G401.6 (cell line): ENCODE results near the gene DLGAP5.

ENCODE experiments used
- FAIRE-seq: peaks from 2 replicates; lab custom pipeline; 2012; peaks lifted over from hg19 to GRCh38; lab: Jason Lieb, UNC

Gene DLGAP5

DNA sequence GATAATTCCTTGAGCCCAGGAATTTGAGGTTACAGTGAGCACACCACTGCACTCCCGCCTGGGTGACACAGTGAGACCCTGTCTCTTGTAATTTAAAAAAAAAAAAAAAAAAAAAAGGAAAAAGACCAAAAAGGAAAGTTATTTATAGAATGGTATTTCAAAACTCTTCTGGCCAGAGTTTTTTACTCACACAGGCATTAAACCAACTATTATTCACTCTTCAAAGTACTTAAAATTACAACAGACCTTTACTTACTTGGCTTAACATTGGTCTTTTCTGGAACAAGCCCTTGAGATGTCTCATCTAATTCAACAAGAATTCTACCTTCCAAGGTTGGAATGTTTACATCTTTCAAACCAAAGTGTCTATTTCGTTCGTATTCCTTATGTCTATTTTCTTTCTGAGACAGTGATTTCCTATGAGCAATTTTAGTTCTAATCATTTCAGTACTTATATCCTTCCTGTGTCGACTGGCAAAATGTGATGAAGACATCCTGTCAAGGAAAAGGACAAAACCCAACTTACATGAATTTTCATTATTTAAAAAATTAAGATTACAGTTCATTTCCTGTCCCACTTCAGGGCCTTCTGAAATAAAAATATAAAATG is 2.6 kb downstream of the DLGAP5 start:
- no peak for FAIRE-seq

DNA sequence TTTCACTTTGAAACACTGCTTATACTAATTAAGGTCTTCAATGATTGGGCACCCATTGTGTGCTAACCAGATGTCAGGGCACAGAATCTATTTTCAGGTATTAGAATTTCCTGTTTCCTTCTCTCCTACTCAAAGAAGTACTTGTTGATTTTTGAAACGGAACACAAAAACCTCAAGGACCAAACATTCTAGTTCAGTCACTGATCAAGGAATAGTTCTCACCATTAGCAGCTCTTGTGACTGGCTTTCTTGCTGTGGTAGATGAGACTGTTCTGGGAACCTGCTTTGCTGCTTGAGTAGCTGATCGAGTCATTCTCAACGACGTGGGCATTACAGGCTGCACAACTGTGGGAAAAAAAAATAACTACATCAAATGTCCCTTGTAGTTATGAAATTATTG is 11.0 kb downstream of the DLGAP5 start:
- no peak for FAIRE-seq

DNA sequence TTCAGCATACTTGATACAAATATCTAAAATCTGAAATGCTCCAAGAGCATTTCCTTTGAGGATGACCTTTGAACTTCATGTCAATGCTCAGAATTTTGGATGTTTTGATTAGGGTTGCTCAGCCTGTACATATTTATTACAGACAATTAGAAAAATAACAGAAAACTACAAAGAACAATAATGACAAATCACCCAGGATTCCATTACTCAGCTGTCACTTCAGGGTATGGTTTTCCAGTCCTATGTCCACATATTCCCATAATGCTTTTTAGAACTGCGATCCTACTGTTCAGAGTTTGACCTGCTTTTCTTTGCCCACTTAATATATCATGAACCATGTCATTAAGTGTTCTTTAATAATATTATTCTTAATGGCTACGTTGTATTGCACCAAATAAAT is 11.4 kb downstream of the DLGAP5 start:
- no peak for FAIRE-seq

DNA sequence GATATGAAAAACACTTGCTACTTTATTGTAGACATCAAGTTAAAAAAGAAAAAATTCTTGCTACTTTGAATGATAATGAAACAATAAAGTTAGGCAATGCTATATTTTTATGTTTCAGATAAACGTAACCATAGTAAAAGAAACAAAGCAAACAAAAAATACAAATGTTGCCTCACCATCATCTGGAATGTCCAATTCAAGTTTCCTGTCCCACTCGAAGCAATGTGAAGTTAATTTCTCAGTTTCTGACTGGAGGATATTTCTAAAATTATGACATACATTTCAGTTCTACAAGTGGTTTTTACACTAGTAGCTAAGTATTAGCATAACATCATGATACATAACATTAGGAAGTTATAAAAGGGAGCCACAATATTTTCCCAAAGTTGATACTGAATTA is 20.9 kb downstream of the DLGAP5 start:
- FAIRE-seq, result no peak

DNA sequence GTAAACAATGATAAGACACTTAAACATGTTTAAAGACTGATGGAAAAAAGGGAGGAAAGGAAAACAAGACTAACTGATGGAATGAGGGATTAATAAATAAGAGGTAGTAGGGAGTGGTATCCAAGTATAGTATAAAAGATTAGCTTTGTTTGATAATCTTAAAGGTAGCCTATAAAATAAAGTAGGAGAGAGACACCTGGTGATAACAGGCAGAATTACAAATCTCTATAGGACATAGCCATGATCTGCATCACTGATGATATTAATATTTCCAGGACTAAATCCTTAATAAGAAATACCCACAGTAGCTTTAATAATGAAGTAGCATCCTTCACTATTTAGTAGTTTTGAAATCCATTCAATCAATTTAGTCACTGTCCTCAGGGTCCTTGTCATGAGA is 30.4 kb downstream of the DLGAP5 start:
- FAIRE-seq, result peak; percentile 89

DNA sequence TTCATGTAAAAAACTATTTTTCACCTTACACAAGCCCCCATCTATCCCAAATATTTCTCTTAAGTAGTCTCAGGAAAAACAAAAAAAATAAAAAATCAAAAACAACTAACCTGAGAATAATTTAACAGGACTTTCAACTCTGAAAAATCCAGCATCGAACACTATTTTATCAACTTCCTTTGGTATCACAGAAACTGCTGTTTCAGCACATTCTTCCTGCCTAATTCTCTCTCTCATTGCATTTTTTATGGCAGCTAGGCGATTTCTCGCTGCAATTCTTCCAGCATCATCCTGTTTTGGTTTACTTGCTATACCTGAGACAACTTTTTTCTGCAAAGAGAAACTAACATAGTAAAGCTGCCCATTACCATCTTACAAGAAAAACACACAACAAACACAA is 33.0 kb downstream of the DLGAP5 start:
- FAIRE-seq, result no peak

DNA sequence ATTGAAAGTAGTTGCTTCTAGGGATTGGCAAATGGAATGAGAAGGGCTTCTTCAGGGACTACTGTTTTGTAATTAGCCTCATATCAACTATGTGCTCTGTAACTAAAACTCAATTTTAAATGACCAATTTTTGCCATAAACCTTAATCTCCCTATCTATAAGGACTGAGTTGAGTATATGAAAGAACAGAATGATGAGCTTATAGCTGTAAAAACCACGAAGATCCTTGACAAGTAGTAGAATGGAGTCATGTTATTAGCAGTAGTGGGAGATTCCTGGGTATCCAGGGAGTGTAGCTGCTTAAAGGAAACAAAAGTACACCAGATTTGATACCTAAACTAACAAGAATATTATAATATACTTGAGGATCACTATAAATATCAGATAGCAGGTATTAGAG is 34.3 kb downstream of the DLGAP5 start:
- no peak for FAIRE-seq

DNA sequence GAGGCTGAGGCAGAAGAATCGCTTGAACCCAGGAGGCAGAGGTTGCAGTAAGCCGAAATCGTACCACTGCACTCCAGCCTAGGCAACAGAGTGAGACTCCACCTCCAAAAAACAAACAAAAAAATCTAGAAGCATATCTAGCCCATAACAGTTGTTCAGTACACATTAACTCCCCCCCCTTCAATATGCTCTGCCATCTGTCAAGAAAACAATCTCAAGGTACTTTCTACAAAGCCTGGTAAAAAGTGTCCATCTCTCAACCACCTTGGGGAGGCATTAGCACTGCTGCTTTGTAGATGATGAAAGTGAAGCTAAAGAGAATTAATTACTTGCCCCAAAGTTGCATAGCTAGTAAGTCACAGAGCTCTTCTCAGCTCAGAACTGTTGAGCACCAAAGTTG is 37.4 kb downstream of the DLGAP5 start:
- FAIRE-seq, result no peak

DNA sequence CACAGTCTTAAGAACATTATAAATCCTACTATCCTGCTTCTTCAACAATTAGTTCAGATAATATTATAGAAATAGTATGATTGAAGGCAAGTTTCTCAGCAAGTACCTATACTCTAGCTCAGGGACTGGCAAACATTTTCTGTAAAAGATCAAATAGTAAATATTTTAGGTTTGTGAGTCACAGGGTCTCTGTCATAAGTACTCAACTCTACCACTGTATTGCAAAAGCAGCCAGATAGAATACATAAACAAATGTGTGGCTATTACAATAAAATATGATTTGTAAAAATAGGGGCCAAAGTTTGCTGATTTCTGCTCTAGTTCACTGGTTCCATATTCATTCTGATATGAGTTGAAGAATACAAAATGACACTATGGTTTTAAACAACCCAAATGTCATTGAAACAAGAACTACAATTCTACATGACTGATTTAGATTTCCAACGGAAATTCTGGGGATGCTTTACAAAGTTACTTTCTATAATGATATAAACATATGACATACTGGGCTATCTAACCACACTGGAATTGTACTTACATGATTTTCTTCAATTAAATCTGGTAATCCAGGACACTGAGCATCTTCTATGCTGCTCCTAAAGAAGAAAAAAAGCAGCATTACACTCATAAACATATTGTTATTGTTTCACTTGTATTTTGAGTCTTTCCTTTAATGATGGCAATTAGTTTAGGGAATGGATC is 39.2 kb downstream of the DLGAP5 start:
- FAIRE-seq, result no peak

DNA sequence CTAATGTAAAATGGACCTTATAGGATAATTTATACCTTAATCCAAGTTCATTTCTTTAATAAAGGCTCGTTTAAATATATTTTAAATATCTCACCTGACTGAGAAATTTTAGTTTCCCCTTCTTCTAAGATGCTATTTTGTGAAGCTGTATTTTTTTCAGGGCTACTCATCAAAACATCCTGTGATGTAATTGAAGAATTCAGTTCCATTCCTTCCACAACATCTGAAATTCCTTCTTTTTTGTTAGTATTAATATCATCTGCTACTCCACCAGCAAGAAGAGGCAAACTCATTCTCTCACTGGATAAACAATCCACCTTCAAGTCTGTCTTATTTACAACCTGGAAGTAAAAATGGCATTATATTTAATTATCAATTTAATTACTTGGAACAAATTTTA is 39.8 kb downstream of the DLGAP5 start:
- FAIRE-seq, result no peak

DNA sequence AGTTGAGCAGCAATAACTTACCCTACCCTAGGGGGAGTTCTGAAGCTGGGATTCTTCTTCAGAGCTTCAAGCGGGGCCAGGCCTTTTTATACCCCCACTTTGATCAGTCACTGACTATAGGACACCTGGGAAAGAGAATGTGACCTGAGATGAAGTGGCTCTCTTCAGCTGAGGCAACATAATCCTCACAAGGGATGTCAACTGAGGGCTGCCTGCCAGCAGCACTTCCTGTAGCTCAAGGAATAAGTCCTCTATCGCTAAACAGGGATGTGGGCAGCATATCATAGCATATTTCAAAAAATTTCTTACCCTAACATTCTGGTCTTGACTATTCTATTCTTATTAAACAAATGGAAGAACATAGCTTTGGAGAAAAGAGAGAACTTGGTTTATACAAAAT is 45.0 kb downstream of the DLGAP5 start:
- FAIRE-seq, result no peak

DNA sequence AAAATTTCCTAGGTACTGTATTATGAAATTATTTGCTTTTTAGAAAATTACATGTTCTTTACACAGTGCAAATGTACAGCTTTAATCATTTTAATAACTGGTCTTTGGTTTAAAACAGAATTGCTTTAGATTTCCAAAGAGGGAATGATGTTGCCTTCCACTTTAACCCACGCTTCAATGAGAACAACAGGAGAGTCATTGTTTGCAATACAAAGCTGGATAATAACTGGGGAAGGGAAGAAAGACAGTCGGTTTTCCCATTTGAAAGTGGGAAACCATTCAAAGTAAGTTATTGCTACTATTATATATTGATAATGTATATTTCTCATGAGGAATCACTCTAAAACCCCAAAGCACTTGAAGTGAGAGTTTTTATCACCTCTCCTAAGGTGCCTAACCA is 48.9 kb downstream of the DLGAP5 start:
- FAIRE-seq, result no peak

DNA sequence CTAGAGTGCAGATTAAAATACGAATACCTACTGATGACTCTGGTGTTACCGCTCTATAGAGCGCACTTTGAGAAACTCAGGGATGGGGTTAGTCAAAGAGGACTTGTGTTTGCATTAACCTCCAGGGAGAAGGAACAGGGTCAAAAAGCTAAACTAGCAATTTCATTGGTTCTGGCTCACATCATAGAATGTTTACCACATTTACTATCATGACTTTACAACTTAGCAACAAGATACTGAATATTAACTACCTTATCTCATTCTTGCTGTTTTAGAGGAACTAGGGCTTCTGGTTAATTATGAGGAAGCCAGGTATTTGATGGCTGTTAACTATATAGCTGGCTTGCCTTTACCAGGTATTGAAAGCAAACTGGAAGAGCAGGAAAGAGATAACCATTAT is 49.6 kb downstream of the DLGAP5 start:
- no peak for FAIRE-seq

DNA sequence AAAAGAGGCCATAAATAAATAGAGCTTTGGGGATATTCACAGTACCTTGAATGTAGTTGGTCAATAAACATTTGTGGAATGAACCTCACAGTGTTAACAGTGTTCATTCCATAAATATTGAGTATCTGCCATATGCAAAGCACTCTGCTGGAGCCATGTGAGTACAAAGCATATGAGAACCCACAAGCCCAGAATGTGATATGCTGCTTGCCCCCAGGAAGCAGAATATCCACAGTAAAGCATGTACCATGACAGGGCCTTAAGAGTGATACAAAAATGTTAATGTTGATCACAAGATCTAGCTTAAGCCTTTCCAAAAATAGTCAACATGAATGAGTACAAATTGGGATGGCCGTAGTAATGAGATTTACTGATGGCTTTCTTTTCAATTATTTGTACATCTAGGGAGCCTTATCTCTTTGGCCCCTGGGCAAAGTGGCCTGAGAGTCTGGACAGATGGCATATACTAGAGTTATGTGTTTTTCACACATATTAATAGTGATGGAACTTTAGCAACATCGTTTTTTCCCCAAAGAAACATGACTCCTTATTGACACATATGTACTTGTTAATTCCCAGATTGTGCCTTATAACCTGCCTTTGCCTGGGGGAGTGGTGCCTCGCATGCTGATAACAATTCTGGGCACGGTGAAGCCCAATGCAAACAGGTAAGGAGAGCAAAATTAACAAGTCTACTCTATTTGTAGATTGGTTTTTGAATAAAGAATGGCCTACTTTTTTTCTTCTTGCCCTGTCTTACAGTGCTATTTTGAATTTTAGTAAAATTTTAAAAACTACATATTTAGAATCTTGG is 51.5 kb downstream of the DLGAP5 start:
- FAIRE-seq, result no peak

DNA sequence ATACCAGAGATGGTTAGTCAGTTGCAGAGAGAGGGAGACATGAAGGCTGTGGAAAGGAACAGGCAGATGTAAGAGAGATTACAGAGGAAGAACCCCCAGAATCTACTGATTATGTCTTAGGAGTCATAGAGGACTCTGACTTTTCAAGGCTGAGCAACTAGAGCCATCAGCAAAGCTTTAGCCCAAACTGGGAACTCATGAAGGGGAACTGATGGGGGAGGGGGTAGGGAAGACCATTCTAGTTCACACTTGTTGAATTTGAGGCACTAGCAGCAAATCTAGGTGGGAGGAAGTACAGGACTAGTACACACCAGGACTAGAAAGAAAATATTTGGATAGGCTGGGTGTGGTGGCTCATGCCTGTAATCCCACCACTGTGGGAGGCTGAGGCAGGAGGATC is 52.2 kb downstream of the DLGAP5 start:
- no peak for FAIRE-seq

DNA sequence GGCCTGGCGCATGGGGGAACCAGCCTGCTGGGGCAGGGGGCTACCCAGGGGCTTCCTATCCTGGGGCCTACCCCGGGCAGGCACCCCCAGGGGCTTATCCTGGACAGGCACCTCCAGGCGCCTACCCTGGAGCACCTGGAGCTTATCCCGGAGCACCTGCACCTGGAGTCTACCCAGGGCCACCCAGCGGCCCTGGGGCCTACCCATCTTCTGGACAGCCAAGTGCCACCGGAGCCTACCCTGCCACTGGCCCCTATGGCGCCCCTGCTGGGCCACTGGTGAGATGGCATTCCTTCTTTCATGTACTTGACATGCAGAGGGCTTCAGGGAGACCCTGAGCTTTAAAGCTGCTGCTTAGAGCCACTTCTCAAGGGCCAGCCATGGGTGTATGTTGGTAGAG is 53.3 kb downstream of the DLGAP5 start:
- FAIRE-seq, result no peak

DNA sequence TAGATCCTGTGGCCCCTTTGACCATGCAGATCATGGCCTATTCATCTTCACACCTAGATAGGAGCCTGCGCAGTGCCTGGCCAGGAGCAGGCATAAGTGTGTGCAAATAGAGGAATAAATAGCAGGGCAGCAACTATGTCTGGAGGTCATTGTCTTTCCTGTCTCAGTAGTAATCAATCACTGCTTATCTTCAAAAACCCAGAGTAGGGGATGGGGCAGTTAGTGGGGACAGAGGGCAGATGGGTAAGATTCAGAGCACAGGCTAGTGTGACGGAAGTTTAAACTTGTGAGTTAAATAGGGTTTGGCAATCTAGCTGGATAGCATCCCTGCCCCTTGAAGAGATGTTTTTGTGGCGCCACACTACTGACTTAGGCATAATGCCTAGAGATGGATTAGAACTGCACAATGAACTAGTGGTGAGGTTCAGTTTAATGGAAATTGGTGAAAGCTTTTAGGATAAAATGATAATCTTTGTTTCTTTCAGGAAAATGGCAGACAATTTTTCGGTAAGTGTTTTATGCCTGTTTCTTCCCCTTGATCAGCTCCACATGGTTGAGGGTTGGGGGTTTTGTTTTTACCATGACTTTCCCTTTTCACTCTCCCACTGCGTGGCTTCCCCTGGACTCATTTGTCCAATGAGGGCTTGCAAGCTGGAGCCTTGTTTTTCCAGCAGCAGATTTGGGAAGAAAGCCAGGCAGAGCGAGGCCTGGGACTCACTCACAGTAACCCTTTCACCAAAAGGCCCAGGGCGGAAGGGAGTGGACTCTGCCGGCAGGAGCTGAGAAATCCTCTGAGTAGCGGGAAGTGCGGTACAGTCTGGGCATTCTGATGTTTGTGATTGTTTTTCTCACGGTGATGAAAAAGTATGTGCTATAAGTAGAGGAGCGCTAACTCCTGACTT is 54.2 kb downstream of the DLGAP5 start:
- FAIRE-seq, result no peak

DNA sequence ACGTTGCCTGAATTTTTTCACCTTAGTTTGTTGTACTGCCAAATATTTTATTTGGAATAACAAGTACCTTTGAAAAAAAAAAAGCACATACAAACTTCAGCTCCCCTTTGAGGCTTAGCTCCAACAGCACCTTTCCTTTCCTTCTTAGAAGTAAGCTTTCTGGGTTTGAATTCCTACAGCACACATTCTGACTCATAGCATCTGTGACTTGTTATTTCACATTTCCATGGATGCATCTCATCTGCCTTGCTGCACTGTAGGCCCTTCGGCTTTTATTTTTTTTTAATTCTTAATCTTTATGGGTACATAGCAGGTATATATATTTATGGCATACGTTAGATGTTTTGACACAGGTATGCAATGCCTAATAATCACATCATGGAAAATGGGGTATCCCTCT is 55.1 kb downstream of the DLGAP5 start:
- FAIRE-seq, result no peak

DNA sequence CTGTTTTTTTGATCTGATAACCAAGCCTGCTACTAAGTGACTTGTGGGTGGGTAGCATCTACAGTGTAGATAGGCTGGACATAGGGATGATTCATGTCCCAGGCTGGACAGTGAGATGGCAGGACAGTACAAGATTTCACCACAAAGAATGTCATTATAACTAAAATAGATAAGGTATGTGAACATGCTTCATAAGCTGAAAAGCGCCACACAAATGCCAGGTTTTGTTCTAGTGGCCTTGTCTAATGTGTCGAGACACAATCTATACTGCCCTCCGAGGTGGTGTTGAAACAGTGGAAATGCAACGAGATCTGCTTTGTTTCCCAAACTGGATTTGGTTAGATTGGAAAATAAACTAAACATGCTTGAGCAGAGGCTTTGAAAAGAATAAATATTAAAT is 58.0 kb downstream of the DLGAP5 start:
- FAIRE-seq, result peak; percentile 34

DNA sequence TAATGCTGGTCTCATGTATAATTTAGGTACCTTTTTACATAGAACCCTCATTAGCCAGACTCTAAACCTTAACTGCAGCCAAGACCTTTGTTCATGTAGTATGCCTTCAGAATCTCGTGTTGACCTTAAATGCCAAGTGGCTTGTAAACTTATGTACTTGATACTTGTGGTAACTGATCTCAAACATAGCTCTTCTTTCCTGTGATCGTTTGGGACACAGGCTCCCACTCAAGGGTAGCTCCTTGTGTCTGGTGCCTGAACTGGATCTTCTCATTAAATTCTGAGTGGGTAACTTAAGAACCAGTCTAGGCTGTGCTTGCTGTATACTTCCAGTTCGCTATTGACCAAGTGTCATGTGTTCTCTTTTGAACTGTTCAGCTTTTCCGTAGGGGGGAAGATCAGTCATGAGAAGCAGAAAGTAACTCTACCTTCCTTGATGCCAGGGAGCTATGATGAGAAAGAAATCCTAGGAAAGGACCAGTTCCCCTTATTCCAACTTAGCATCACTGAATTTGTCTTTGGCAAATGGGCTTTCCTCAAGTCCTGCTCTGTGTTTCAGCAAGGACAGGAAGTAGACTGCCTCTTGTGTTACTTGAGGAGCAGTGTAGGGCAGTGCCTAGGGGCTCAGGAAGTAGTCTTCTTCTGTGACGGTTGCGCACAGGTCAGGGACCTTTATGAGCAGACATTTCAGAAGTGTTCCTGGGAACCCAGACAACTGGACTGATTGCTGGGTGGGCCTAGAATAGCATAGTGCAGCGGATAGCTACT is 59.8 kb downstream of the DLGAP5 start:
- FAIRE-seq, result no peak

DNA sequence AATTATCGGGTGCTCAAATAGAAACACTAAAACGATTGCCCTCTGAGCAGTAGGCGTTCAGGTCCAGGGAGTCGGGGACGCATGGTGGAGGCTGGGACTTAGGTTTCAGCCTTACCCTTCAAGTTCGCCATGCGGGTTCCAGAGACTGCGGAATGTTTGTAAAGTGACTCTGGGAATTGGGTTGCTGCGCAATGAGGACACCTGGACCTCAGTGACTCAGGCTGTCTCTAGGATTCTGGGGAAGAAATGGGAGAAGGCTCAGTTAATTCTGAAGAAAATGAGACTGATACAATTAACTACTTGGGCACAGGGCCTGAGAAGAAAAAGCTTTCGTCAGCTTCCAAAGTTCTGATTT is 61.2 kb downstream of the DLGAP5 start:
- no peak for FAIRE-seq
